Cardiac septum (tissue), 1 donor: ENCODE data around the gene SLC25A25. TPM values are rescaled to one million over a fixed set of nuclear protein-coding genes. Genes with fewer than 3 reads are reported as not detected.

Source experiments
- DNase-seq: peaks from one replicate; pipeline ENCODE4 v3.0.0-alpha.2; 2020; ENCODE audit warnings: low spot score
- intact Hi-C: fragments of 100-400 bp; cut with DNase I; formaldehyde crosslinking; loops from one replicate; pipeline ENCODE4 v1.14.0; 2022
- total RNA-seq: library from RNA; stranded (reverse); fragmentation: NEBNext Ultra II Directional; extraction: Animal tissue kit (Norgen Biotek cat#: 25700); gene quantifications from one replicate; pipeline ENCODE4 v1.2.1, GENCODE V29; 2021
- donor health status: DM: no; HTN: no; CAD: no.

The SLC25A25 gene
- total RNA-seq, 1 donor from 2014 or later, result 5.6 TPM

- DNase-seq, result no peak
- intact Hi-C loops, result no loop called here
These were observed 24.4 kb downstream of the SLC25A25 start for GRCh38 chr9:128092199-128092977.

GRCh38 chr9:128093011-128093410, 25.0 kb downstream of the SLC25A25 start:
- intact Hi-C loops, result no loop called here
- no peak for DNase-seq

- peak; percentile 93 for DNase-seq
- intact Hi-C loops, result no loop called here
These were observed 26.3 kb downstream of the SLC25A25 start for GRCh38 chr9:128094166-128094949.

GRCh38 chr9:128094950-128095544, 27.0 kb downstream of the SLC25A25 start:
- intact Hi-C loops, result no loop called here
- DNase-seq, result no peak

- DNase-seq, result no peak
- intact Hi-C loops, result no loop called here
These were observed 28.8 kb downstream of the SLC25A25 start for GRCh38 chr9:128096616-128097536.

GRCh38 chr9:128097543-128098296, 29.7 kb downstream of the SLC25A25 start:
- no peak for DNase-seq

GRCh38 chr9:128098297-128099230, 30.5 kb downstream of the SLC25A25 start:
- intact Hi-C loops, result loop anchor here (2.0 kb wide), 2 partner anchors 28 to 30 kb away; partner anchors contain the start of genes PTGES2 and SLC25A25
- peak; percentile 93 for DNase-seq

More at GRCh38 chr9:128097543-128098296, 29.7 kb downstream of the SLC25A25 start:
- intact Hi-C loops, result loop anchor here (2.0 kb wide), 2 partner anchors 29 kb away; partner anchors contain the start of genes PTGES2 and SLC25A25

- DNase-seq, result no peak
- intact Hi-C loops, result loop anchor here (2.0 kb wide), 2 partner anchors 27 to 31 kb away; partner anchors contain the start of genes PTGES2 and SLC25A25
These were observed 31.3 kb downstream of the SLC25A25 start for GRCh38 chr9:128099231-128099931.

GRCh38 chr9:128099932-128100491, 32.0 kb downstream of the SLC25A25 start:
- no peak for DNase-seq

GRCh38 chr9:128100581-128100980, 32.5 kb downstream of the SLC25A25 start:
- intact Hi-C loops, result no loop called here
- DNase-seq, result no peak

More at GRCh38 chr9:128099932-128100491, 32.0 kb downstream of the SLC25A25 start:
- intact Hi-C loops, result loop anchor here (2.0 kb wide), 2 partner anchors 27 to 31 kb away; partner anchors contain the start of genes PTGES2 and SLC25A25

- DNase-seq, result no peak
- intact Hi-C loops, result no loop called here
These were observed 33.2 kb downstream of the SLC25A25 start for GRCh38 chr9:128101231-128101661.

- intact Hi-C loops, result no loop called here
- no peak for DNase-seq
These were observed 33.7 kb downstream of the SLC25A25 start for GRCh38 chr9:128101690-128102089.

- no peak for DNase-seq
- intact Hi-C loops, result no loop called here
These were observed 34.2 kb downstream of the SLC25A25 start for GRCh38 chr9:128102196-128102595.

GRCh38 chr9:128102861-128103588, 35.0 kb downstream of the SLC25A25 start:
- intact Hi-C loops, result no loop called here
- DNase-seq, result no peak

GRCh38 chr9:128103589-128103962, 35.5 kb downstream of the SLC25A25 start:
- intact Hi-C loops, result no loop called here

More at GRCh38 chr9:128103589-128103962, 35.5 kb downstream of the SLC25A25 start:
- DNase-seq, result no peak
